Right atrium auricular region (tissue), 2 donors: Measurements from ENCODE around the gene AGPAT3. TPM values are rescaled to one million over a fixed set of nuclear protein-coding genes. Genes with fewer than 3 reads are reported as not detected.

Source experiments
- DNase-seq: peaks from one replicate; pipeline ENCODE4 v3.0.0-alpha.2; 2019; ENCODE audit warnings: low spot score
- H3K27ac ChIP-seq, 2 donors: fragments of 200-600 bp; sonication (generic); 1 replicate in 1 of 2; 2 replicates in 1 of 2; pipeline ENCODE4 v1.5.1; 2016 to 2019
- H3K27me3 ChIP-seq, 2 donors: fragments of 200-600 bp; sonication (generic); one replicate each; pipeline versions ENCODE4 v1.5.1 to v1.6.0; 2017 to 2019
- H3K36me3 ChIP-seq: fragments of 200-600 bp; sonication (generic); one replicate; pipeline ENCODE4 v1.5.1; 2016
- H3K4me1 ChIP-seq, 2 donors: fragments of 200-600 bp; sonication (generic); one replicate each; pipeline versions ENCODE4 v1.5.1 to v1.6.0; 2017 to 2019
- H3K4me3 ChIP-seq, 2 donors: fragments of 200-600 bp; sonication (generic); 1 replicate in 1 of 2; 2 replicates in 1 of 2; pipeline ENCODE4 v1.5.1; 2017 to 2019; ENCODE audit warnings: mild to moderate bottlenecking in 1 of 2, moderate library complexity in 1 of 2
- H3K9me3 ChIP-seq, 2 donors: fragments of 200-600 bp; sonication (generic); one replicate each; pipeline ENCODE4 v1.5.1; 2019
- CTCF ChIP-seq, 2 donors: fragments of 200-600 bp; sonication (generic); IDR thresholded peaks; one replicate each; pipeline ENCODE4 v1.5.1; 2019; ENCODE audit warnings: antibody characterized with exemption in 2 of 2
- total RNA-seq, 2 donors: library from RNA; depleted of rRNA; stranded (reverse); fragments of >200 nt; gene quantifications; one replicate each; pipeline ENCODE4 v1.1.0, GENCODE V29; 2016

AGPAT3 gene
- total RNA-seq, 2 donors from 2014 or later = 41.3 to 42.5 TPM

GRCh38 chr21:43910460-43910859 lies 45.4 kb downstream of the AGPAT3 start:
- Histone ChIP-seq H3K27ac (no peak overlapping the region), H3K4me1 (peaks cover 0 to 39% of the 10 kb centered on the region in 2 donors), H3K36me3 (no peaks in the 10 kb centered on the region), H3K9me3 (no peaks in the 10 kb centered on the region), H3K4me3 (no peak overlapping the region), H3K27me3 (no peaks in the 10 kb centered on the region)
- no peak for DNase-seq
- no peak for TF ChIP-seq CTCF (IDR thresholded peaks at IDR 0.05)

- Histone ChIP-seq H3K4me1 (peaks cover 0 to 39% of the 10 kb centered on the region in 2 donors), H3K4me3 (no peak overlapping the region), H3K36me3 (no peaks in the 10 kb centered on the region), H3K27me3 (no peaks in the 10 kb centered on the region), H3K27ac (peak overlapping the region; percentile 63 to 75), H3K9me3 (no peaks in the 10 kb centered on the region)
- no peak for TF ChIP-seq CTCF (IDR thresholded peaks at IDR 0.05)
- DNase-seq = no peak
Observed at GRCh38 chr21:43911015-43911934, 46.3 kb downstream of the AGPAT3 start.

- H3K36me3 ChIP-seq = no peaks in the 10 kb centered on the region
- H3K9me3 ChIP-seq = no peaks in the 10 kb centered on the region
- H3K27me3 ChIP-seq = no peaks in the 10 kb centered on the region
- H3K27ac ChIP-seq = peak overlapping the region; percentile 63 to 75
- peaks cover 0 to 43% of the 10 kb centered on the region in 2 donors for H3K4me1 ChIP-seq
- H3K4me3 ChIP-seq = no peak overlapping the region
- no peak for DNase-seq
- TF ChIP-seq CTCF (IDR thresholded peaks at IDR 0.05) = no peak
Observed at GRCh38 chr21:43911935-43912487, 47.0 kb downstream of the AGPAT3 start.

GRCh38 chr21:43912500-43912899 lies 47.5 kb downstream of the AGPAT3 start:
- H3K9me3 ChIP-seq = no peaks in the 10 kb centered on the region
- DNase-seq = no peak
- no peak for TF ChIP-seq CTCF (IDR thresholded peaks at IDR 0.05)
- no peaks in the 10 kb centered on the region for H3K27me3 ChIP-seq
- H3K4me3 ChIP-seq = no peak overlapping the region
- peak overlapping the region; percentile 63 to 75 for H3K27ac ChIP-seq
- H3K36me3 ChIP-seq = no peaks in the 10 kb centered on the region
- peaks cover 0 to 48% of the 10 kb centered on the region in 2 donors for H3K4me1 ChIP-seq

GRCh38 chr21:43912910-43913309 lies 47.9 kb downstream of the AGPAT3 start:
- Histone ChIP-seq H3K36me3 (no peaks in the 10 kb centered on the region), H3K9me3 (no peaks in the 10 kb centered on the region), H3K4me1 (peaks cover 0 to 47% of the 10 kb centered on the region in 2 donors), H3K27ac (peak overlapping the region in 1 of 2 donors; percentile 75), H3K4me3 (no peak overlapping the region), H3K27me3 (no peaks in the 10 kb centered on the region)
- DNase-seq = no peak
- TF ChIP-seq CTCF (IDR thresholded peaks at IDR 0.05) = no peak
